Astrocyte of the cerebellum (primary cell): Measurements from ENCODE around the gene SVEP1.

Experiments used
- DNase-seq: peaks from one replicate; pipeline ENCODE4 v3.0.0-alpha.2; 2011; ENCODE audit warnings: low read depth
- H3K4me3 ChIP-seq: 2 replicates; pipeline ENCODE4 v1.5.1; 2011; ENCODE audit warnings: mild to moderate bottlenecking, low read depth, low read length, moderate library complexity
- CTCF ChIP-seq: IDR thresholded peaks from 2 replicates; pipeline ENCODE4 v1.5.1; 2012; ENCODE audit warnings: low read length, low read depth, moderate library complexity, mild to moderate bottlenecking; ENCODE audit errors: missing control alignments
- in situ Hi-C: cut with HindIII; loops from 2 replicates; pipeline ENCODE4 v1.10.0; 2017; ENCODE audit warnings: low sequenced_read_pairs

SVEP1 gene

GRCh38 chr9:110579034-110579861 is at the start of gene SVEP1:
TSS of gene SVEP1 (minus strand) at chr9:110579741. CDS start at chr9:110579543, 198 bp downstream.
- in situ Hi-C loops: no loop called here
- no peak for DNase-seq
- peak within 1 kb of the TSS; percentile 58 for H3K4me3 ChIP-seq
- TF ChIP-seq CTCF: no peak

- DNase-seq: peak; percentile 72
- no peak for TF ChIP-seq CTCF
- H3K4me3 ChIP-seq: no peak overlapping the region
- in situ Hi-C loops: no loop called here
Observed at GRCh38 chr9:110626101-110626829, 46.7 kb upstream of the SVEP1 start.

GRCh38 chr9:110623462-110624025 is 44.0 kb upstream of the SVEP1 start:
- H3K4me3 ChIP-seq: no peak overlapping the region
- TF ChIP-seq CTCF: peak; percentile 53
- in situ Hi-C loops: no loop called here
- peak; percentile 57 for DNase-seq

GRCh38 chr9:110622368-110622767 is 42.8 kb upstream of the SVEP1 start:
- in situ Hi-C loops: no loop called here
- no peak overlapping the region for H3K4me3 ChIP-seq
- no peak for DNase-seq
- TF ChIP-seq CTCF: no peak

GRCh38 chr9:110620726-110621125 is 41.2 kb upstream of the SVEP1 start:
- in situ Hi-C loops: no loop called here

More at GRCh38 chr9:110620726-110621125, 41.2 kb upstream of the SVEP1 start:
- no peak for TF ChIP-seq CTCF
- DNase-seq: no peak
- no peak overlapping the region for H3K4me3 ChIP-seq
